Small intestine (tissue), 7 donors: Measurements from ENCODE around the gene MUC6. TPM values are rescaled to one million over a fixed set of nuclear protein-coding genes. Genes with fewer than 3 reads are reported as not detected.

Experiments
- DNase-seq, 2 donors: peaks; one replicate each; pipeline versions ENCODE4 v3.0.0 to v3.0.0-alpha.2; 2013
- FAIRE-seq: peaks from 2 replicates; lab custom pipeline; 2012; peaks lifted over from hg19 to GRCh38; lab: Jason Lieb, UNC
- H3K27ac ChIP-seq, 3 donors: one replicate each; pipeline ENCODE4 v1.5.1; 2013; ENCODE audit warnings: low read length in 2 of 3, mild to moderate bottlenecking in 2 of 3, control low read depth in 1 of 3, inconsistent platforms in 1 of 3, low read depth in 1 of 3, moderate library complexity in 1 of 3
- H3K27me3 ChIP-seq, 3 donors: one replicate each; pipeline ENCODE4 v1.6.1; 2013; ENCODE audit warnings: low read length in 3 of 3, inconsistent platforms in 1 of 3; ENCODE audit not compliant: control insufficient read depth in 3 of 3, insufficient read depth in 3 of 3
- H3K36me3 ChIP-seq, 3 donors: one replicate each; pipeline ENCODE4 v1.6.1; 2013; ENCODE audit warnings: low read length in 3 of 3, inconsistent platforms in 1 of 3, low read depth in 1 of 3, mild to moderate bottlenecking in 1 of 3, moderate library complexity in 1 of 3; ENCODE audit not compliant: control insufficient read depth in 3 of 3, insufficient read depth in 2 of 3
- H3K4me1 ChIP-seq, 3 donors: one replicate each; pipeline ENCODE4 v1.6.1; 2013; ENCODE audit warnings: low read length in 2 of 3, inconsistent platforms in 1 of 3, low read depth in 1 of 3, mild to moderate bottlenecking in 1 of 3, moderate library complexity in 1 of 3; ENCODE audit not compliant: control insufficient read depth in 3 of 3, insufficient read depth in 2 of 3
- H3K4me3 ChIP-seq, 3 donors: one replicate each; pipeline ENCODE4 v1.5.1; 2013; ENCODE audit warnings: low read length in 3 of 3, control low read depth in 1 of 3, inconsistent platforms in 1 of 3, low read depth in 1 of 3, mild to moderate bottlenecking in 1 of 3, moderate library complexity in 1 of 3
- H3K9me3 ChIP-seq, 2 donors: one replicate each; pipeline ENCODE4 v1.6.1; 2013; ENCODE audit warnings: low read depth in 1 of 2, low read length in 1 of 2; ENCODE audit not compliant: control insufficient read depth in 2 of 2, insufficient read depth in 1 of 2
- WGBS, 3 donors: extraction: QIAGEN DNeasy Blood & Tissue Kit; methylation state at CpG; one replicate each; pipeline ENCODE4 v1.1.7; 2013; 5-methylcytosine and 5-hydroxymethylcytosine counted together
- polyA plus RNA-seq, 4 donors: library from polyadenylated mRNA; stranded (reverse) in 3 of 4; unstranded in 1 of 4; fragments of 200-250 nt in 3 of 4; fragments of 120-200 nt in 1 of 4; gene quantifications; one replicate each; pipeline versions ENCODE4 v1.2.1 to v1.2.3, GENCODE V29; 2013
- donor health status: healthy with polysubstance abuse.
- donor health status: control.
- donor health status: control.
- donor health status: Bipolar disorder and iron deficiency.
- donor health status: healthy.

MUC6 gene
- polyA plus RNA-seq, 4 donors, result 0.09 to 0.34 (median 0.22) TPM; not detected in 1

DNA sequence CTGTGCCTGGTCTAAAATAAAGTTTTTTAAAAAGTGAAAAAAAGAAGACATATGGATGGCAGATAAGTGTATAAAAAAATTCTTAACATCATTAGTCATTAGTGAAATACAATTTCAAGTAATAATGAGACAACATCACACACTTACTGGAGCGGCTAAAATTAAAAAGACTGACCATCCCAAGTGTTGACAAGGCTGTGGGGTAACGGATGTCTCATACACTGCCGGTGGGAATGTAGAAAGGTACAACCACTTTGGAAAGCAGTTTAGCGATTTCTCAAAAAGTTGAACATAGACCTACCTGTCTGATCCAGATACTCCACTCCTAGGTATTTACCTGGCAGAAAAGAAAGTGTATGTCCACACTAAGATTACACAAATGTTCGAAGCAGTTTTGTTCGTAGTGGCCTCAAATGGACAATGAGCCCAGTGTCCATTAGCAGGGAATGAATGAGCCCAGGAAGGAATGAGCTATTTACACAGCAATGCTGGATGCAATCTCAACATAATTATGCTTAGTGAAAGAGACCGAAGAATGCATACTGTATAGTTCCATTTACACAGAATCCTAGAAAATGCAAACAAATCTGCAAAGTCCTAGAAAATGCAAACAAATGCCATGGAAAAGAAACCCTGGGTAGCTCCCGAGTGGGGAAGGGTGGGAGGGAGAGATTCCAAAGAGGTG, 31.4 kb upstream of the MUC6 start:
- 67 to 73% (median 69%) methylated on average over 8 of the region's 8 CpGs for WGBS, 3 donors
- Histone ChIP-seq H3K27ac (no peak overlapping the region), H3K27me3 (peaks cover 0 to 4% (median 0%) of the 10 kb centered on the region in 3 donors), H3K36me3 (no peaks in the 10 kb centered on the region), H3K4me3 (no peak overlapping the region), H3K4me1 (peaks cover 0 to 4% (median 0%) of the 10 kb centered on the region in 3 donors), H3K9me3 (peaks cover 0 to 2% of the 10 kb centered on the region in 2 donors)
- no peak for DNase-seq
- no peak for FAIRE-seq

DNA sequence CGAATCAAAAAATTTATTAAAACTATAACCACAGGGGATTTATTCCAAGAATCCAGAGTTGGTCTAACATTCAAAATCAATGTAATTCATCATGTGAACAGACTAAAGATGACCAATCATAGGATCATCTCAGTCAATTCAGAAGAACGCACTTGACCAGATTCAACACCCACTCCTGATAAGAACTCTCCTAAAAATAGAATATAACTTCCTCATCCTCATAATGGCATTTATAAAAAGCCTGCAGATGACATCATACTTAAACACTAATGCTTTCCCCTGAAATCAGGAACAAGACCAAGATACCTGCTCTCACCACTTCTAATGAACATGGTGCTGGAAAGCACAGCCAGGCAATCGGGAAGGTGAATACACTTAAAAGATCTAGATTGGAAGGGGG, 27.6 kb upstream of the MUC6 start:
- FAIRE-seq (no peak), DNase-seq (no peak)
- peaks cover 0 to 18% of the 10 kb centered on the region in 2 donors for H3K9me3 ChIP-seq
- peaks cover 0 to 2% (median 0%) of the 10 kb centered on the region in 3 donors for H3K4me1 ChIP-seq
- no peak overlapping the region for H3K4me3 ChIP-seq
- H3K27me3 ChIP-seq, result peaks cover 0 to 3% (median 0%) of the 10 kb centered on the region in 3 donors
- WGBS, 3 donors, result 56 to 72% (median 69%) methylated on average over 3 of the region's 3 CpGs
- H3K27ac ChIP-seq, result no peak overlapping the region
- no peaks in the 10 kb centered on the region for H3K36me3 ChIP-seq

DNA sequence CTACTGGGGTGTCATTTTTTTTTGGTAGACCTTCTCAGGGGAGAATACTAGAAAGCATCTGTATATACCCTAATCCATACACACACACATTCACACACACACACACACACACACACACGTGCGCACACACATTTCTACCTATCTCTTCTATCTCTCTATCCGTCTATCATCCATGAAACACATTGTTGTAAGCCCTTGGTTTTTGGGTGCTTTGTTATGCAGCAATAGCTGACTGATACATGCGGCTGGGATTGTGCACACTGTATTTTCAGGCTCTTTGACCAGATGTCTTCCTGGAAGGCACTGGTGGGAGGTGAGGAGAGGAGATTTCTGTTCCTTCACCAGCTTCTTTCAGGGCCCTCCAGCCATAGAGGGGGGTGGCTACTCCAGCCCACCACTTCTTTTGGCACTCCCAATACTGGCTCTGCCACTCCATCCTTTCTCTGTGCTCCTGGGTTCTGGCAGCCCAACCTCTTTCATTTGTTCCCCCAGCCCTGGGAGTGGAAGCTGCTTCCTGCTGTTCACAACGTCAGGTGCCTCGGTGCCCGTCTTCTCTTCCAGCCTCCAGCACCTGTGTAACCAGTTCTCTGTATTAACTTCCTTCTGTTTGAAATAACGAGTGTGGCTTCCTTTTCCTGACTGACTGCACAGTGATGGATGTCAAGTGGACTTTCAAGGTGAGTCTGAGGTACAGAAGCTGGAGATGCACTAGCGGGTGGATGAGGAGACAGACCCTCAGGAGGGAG, 25.7 kb upstream of the MUC6 start:
- Histone ChIP-seq H3K27me3 (no peaks in the 10 kb centered on the region), H3K4me1 (peaks cover 0 to 2% (median 0%) of the 10 kb centered on the region in 3 donors), H3K9me3 (peaks cover 0 to 18% of the 10 kb centered on the region in 2 donors), H3K4me3 (no peak overlapping the region), H3K36me3 (no peaks in the 10 kb centered on the region), H3K27ac (peak overlapping the region in 1 of 3 donors; percentile 40)
- whole genome bisulfite sequencing, 3 donors, result 72 to 79% (median 75%) methylated on average over 9 of the region's 9 CpGs
- DNase-seq (no peak), FAIRE-seq (no peak)

DNA sequence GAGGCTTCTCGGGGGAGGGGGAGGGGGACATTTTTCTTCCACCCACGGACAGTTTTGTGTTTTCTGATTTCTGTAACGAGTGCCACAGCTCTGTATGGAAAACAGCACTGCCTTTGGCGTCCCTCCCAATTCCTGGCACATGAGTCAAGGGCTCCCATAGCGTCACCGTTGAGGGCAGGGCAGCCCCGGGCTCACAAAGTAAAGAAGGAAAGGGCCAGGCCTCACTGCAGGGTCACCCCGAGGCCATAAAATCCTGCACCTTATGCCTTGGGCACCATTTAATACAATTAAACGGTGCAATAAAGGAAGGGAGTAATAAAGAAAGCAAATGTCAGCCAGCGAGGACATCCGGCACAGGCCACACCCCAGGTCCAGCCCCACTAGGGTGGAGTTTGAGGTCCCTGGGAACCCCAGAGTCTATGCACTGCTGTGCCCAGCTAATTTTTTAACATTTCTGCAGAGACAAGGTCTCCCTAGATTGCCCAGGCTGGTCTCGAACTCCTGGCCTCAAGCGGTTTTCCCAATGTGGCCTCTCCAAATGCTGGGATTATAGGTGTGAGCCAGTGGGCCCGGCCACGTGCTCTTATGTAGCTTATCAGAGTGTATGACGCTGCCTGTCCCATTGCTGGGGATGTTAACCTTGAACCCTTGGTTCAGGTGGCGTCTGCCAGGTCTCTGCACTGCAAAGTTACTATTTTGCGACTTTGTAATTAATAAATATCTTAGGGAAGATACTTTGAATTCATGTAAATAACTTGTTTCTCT, 24.5 kb upstream of the MUC6 start:
- Histone ChIP-seq H3K27me3 (no peaks in the 10 kb centered on the region), H3K36me3 (no peaks in the 10 kb centered on the region), H3K4me1 (peaks cover 0 to 2% (median 0%) of the 10 kb centered on the region in 3 donors), H3K9me3 (peaks cover 0 to 18% of the 10 kb centered on the region in 2 donors), H3K4me3 (no peak overlapping the region), H3K27ac (peak overlapping the region; percentile 41 to 94 (median 90))
- WGBS, 3 donors, result 19 to 58% (median 32%) methylated on average over 18 of the region's 18 CpGs
- DNase-seq (peak; percentile 78 to 97), FAIRE-seq (no peak)

DNA sequence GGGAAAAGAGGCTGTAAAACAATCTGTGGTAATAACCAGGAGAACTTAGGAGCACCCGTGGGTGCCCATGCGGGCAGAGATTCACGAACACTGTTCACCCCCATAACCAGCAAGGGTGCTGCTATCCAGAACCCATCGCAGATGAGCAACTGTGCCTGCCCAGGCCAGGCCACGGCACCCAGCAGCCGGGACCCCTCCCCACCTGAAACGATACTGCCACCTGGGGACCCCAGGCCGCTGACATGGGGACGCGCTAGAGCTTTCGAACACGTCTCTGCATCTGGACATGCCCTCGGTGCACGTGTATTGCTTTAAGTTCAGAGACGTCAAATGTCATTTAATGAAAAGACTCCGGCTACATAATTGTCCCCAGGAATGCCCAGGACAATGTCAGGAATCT, 23.9 kb upstream of the MUC6 start:
- WGBS, 3 donors, result 49 to 79% (median 52%) methylated on average over 16 of the region's 16 CpGs
- H3K4me1 ChIP-seq, result peaks cover 0 to 3% (median 0%) of the 10 kb centered on the region in 3 donors
- no peaks in the 10 kb centered on the region for H3K36me3 ChIP-seq
- peaks cover 0 to 18% of the 10 kb centered on the region in 2 donors for H3K9me3 ChIP-seq
- DNase-seq (no peak), FAIRE-seq (no peak)
- no peaks in the 10 kb centered on the region for H3K27me3 ChIP-seq
- H3K27ac ChIP-seq, result peak overlapping the region; percentile 41 to 94 (median 90)
- no peak overlapping the region for H3K4me3 ChIP-seq

DNA sequence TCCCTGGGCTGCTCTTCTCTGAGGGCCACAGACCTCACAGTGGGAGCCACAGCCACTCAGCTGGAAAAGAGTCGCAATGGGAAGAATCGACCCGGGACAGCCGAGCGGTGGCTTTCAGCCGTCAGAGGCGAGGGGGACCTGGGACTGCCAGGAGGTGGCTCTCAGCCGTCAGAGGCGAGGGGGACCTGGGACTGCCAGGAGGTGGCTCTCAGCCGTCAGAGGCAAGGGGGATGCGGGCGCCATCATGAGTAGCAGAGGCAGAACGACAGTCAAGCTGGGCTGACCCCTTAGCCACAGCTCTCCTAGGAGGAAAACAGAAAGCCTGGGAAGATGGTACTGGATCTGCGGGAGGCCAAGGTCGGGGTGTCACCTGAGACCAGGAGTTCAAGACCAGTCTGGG, 23.2 kb upstream of the MUC6 start:
- H3K27ac ChIP-seq, result no peak overlapping the region
- DNase-seq, result no peak
- 82 to 87% (median 85%) methylated on average over 15 of the region's 15 CpGs for WGBS, 3 donors

DNA sequence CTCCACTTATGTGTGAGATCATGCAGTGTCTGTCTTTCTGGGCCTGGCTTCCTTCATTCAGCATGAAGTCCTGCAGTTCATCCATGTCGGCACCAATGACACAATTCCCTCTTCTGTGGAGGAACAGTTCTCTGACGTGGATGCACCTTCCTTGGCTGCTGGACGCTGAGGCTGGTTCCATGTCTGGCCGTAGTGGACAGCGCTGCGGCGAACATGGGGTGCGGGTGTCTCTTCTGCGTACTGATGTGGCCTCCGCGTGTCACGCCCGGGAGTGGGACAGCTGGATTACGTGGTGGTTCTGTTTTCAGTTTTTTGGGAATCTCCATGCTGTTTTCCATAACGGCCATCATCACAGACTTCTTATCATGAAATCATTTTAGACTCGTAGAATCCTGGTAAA, 21.3 kb upstream of the MUC6 start:
- FAIRE-seq (no peak), DNase-seq (no peak)
- WGBS, 3 donors, result 90 to 91% (median 91%) methylated on average over 16 of the region's 16 CpGs
- H3K27me3 ChIP-seq, result no peaks in the 10 kb centered on the region
- peaks cover 0 to 22% (median 2%) of the 10 kb centered on the region in 3 donors for H3K4me1 ChIP-seq
- no peak overlapping the region for H3K4me3 ChIP-seq
- H3K27ac ChIP-seq, result no peak overlapping the region
- H3K36me3 ChIP-seq, result no peaks in the 10 kb centered on the region
- H3K9me3 ChIP-seq, result peaks cover 0 to 14% of the 10 kb centered on the region in 2 donors

More for the DNA sequence above, 23.2 kb upstream of the MUC6 start:
- Histone ChIP-seq H3K4me1 (peaks cover 0 to 9% (median 0%) of the 10 kb centered on the region in 3 donors), H3K4me3 (no peak overlapping the region), H3K27me3 (no peaks in the 10 kb centered on the region), H3K9me3 (peaks cover 0 to 18% of the 10 kb centered on the region in 2 donors), H3K36me3 (no peaks in the 10 kb centered on the region)
- no peak for FAIRE-seq
